Measurements from ENCODE around the gene PLEKHA6. TPM values are rescaled to one million over a fixed set of nuclear protein-coding genes. Genes with fewer than 3 reads are reported as not detected.
A peak's percentile ranks its signal among the peaks of the same experiment; 100 is the strongest.

The PLEKHA6 gene
- total and polyA plus RNA-seq, 3 donors from 2014 or later = 5.9 to 14.7 (median 10.0) TPM

- no peak for DNase-seq
- Histone ChIP-seq H3K27me3 (no peaks in the 10 kb centered on the region), H3K27ac (no peak overlapping the region), H3K4me3 (no peak overlapping the region), H3K36me3 (ENCODE audit: low read depth, missing control alignments) (no peaks in the 10 kb centered on the region), H3K4me1 (no peaks in the 10 kb centered on the region), H3K9me3 (no peaks in the 10 kb centered on the region)
- WGBS, 2 donors = 74 to 80% methylated on average over 13 of the region's 13 CpGs
- intact Hi-C loops (cut with DNase I; ENCODE audit: low total_unique reads) = no loop called here
- TF ChIP-seq POLR2A (IDR thresholded peaks at IDR 0.05) = no peak
- no peak for TF ChIP-seq CTCF (IDR thresholded peaks at IDR 0.05)
Observed at GRCh38 chr1:204368996-204369726, 9.4 kb upstream of the PLEKHA6 start.

GRCh38 chr1:204367956-204368355 is 8.2 kb upstream of the PLEKHA6 start:
- Histone ChIP-seq H3K36me3 (ENCODE audit: low read depth, missing control alignments) (no peaks in the 10 kb centered on the region), H3K27me3 (no peaks in the 10 kb centered on the region), H3K4me1 (peaks cover 9% of the 10 kb centered on the region), H3K9me3 (no peaks in the 10 kb centered on the region), H3K4me3 (no peak overlapping the region), H3K27ac (no peak overlapping the region)
- intact Hi-C loops (cut with DNase I; ENCODE audit: low total_unique reads) = no loop called here
- 76 to 78% methylated on average over 10 of the region's 10 CpGs for whole genome bisulfite sequencing, 2 donors
- TF ChIP-seq CTCF (IDR thresholded peaks at IDR 0.05) (no peak), POLR2A (IDR thresholded peaks at IDR 0.05) (no peak)
- DNase-seq = no peak

GRCh38 chr1:204367193-204367858 is 7.6 kb upstream of the PLEKHA6 start:
- no peak for DNase-seq
- H3K36me3 ChIP-seq (ENCODE audit: low read depth, missing control alignments) = no peaks in the 10 kb centered on the region
- no peak overlapping the region for H3K27ac ChIP-seq
- no peak for TF ChIP-seq CTCF (IDR thresholded peaks at IDR 0.05)
- no peak for TF ChIP-seq POLR2A (IDR thresholded peaks at IDR 0.05)
- H3K27me3 ChIP-seq = no peaks in the 10 kb centered on the region
- no peaks in the 10 kb centered on the region for H3K9me3 ChIP-seq
- peaks cover 13% of the 10 kb centered on the region for H3K4me1 ChIP-seq
- 76 to 83% methylated on average over 16 of the region's 16 CpGs for WGBS, 2 donors
- intact Hi-C loops (cut with DNase I; ENCODE audit: low total_unique reads) = no loop called here
- no peak overlapping the region for H3K4me3 ChIP-seq

GRCh38 chr1:204366759-204367158 is 7.0 kb upstream of the PLEKHA6 start:
- no peak for DNase-seq
- WGBS, 2 donors = 88 to 93% methylated on average over 7 of the region's 7 CpGs
- intact Hi-C loops (cut with DNase I; ENCODE audit: low total_unique reads) = no loop called here
- Histone ChIP-seq H3K9me3 (no peaks in the 10 kb centered on the region), H3K36me3 (ENCODE audit: low read depth, missing control alignments) (no peaks in the 10 kb centered on the region), H3K27me3 (no peaks in the 10 kb centered on the region), H3K4me3 (no peak overlapping the region), H3K4me1 (peaks cover 13% of the 10 kb centered on the region), H3K27ac (no peak overlapping the region)
- TF ChIP-seq POLR2A (IDR thresholded peaks at IDR 0.05) = no peak
- TF ChIP-seq CTCF (IDR thresholded peaks at IDR 0.05) = peak in 1 of 3 experiments; percentile 27

Measured in testis (tissue), 3 donors.